T-helper 1 cell treated with Interleukin-12 subunit alpha and Interleukin-12 subunit beta and Interleukin-4 antibody, amounts not matched to agents 30 μg/mL and 1 μg/mL, for 36 hours (primary cell): ENCODE data around the gene HTRA1.

Experiments
- H3K27ac Mint-ChIP-seq: one replicate; pipeline ENCODE4 v1.8.0; 2021; ENCODE audit warnings: mild to moderate bottlenecking, mixed read lengths
- H3K27me3 Mint-ChIP-seq: one replicate; pipeline ENCODE4 v1.8.0; 2021; ENCODE audit warnings: low read depth, mixed read lengths
- H3K36me3 Mint-ChIP-seq: one replicate; pipeline ENCODE4 v1.8.0; 2021; ENCODE audit warnings: low read depth, mixed read lengths
- H3K4me1 Mint-ChIP-seq: one replicate; pipeline ENCODE4 v1.8.0; 2021; ENCODE audit warnings: low read depth, mixed read lengths
- H3K4me3 Mint-ChIP-seq: one replicate; pipeline ENCODE4 v1.8.0; 2021; ENCODE audit warnings: mild to moderate bottlenecking, moderate library complexity, mixed read lengths
- H3K9me3 Mint-ChIP-seq: one replicate; pipeline ENCODE4 v1.8.0; 2021; ENCODE audit warnings: mixed read lengths

The HTRA1 gene

GRCh38 chr10:122462533-122463465 lies 1.4 kb downstream of the HTRA1 start:
- Mint-ChIP-seq H3K27me3 (peaks cover 60% of the 10 kb centered on the region), H3K9me3 (no peaks in the 10 kb centered on the region), H3K36me3 (no peaks in the 10 kb centered on the region), H3K27ac (no peak overlapping the region), H3K4me3 (peak overlapping the region; percentile 65), H3K4me1 (peaks cover 6% of the 10 kb centered on the region)

- no peaks in the 10 kb centered on the region for H3K36me3 Mint-ChIP-seq
- H3K27ac Mint-ChIP-seq = no peak overlapping the region
- no peak overlapping the region for H3K4me3 Mint-ChIP-seq
- peaks cover 55% of the 10 kb centered on the region for H3K27me3 Mint-ChIP-seq
- peaks cover 6% of the 10 kb centered on the region for H3K4me1 Mint-ChIP-seq
- H3K9me3 Mint-ChIP-seq = no peaks in the 10 kb centered on the region
Measured at GRCh38 chr10:122463466-122464249, 2.3 kb downstream of the HTRA1 start.

GRCh38 chr10:122464250-122464510 lies 2.8 kb downstream of the HTRA1 start:
- peaks cover 50% of the 10 kb centered on the region for H3K27me3 Mint-ChIP-seq
- H3K4me3 Mint-ChIP-seq = no peak overlapping the region
- no peak overlapping the region for H3K27ac Mint-ChIP-seq
- no peaks in the 10 kb centered on the region for H3K9me3 Mint-ChIP-seq
- H3K36me3 Mint-ChIP-seq = no peaks in the 10 kb centered on the region
- peaks cover 6% of the 10 kb centered on the region for H3K4me1 Mint-ChIP-seq

- Mint-ChIP-seq H3K4me3 (no peak overlapping the region), H3K27me3 (peaks cover 46% of the 10 kb centered on the region), H3K4me1 (peaks cover 6% of the 10 kb centered on the region), H3K9me3 (no peaks in the 10 kb centered on the region), H3K36me3 (no peaks in the 10 kb centered on the region), H3K27ac (no peak overlapping the region)
Measured at GRCh38 chr10:122464586-122464985, 3.2 kb downstream of the HTRA1 start.

GRCh38 chr10:122465401-122466040 lies 4.2 kb downstream of the HTRA1 start:
- Mint-ChIP-seq H3K4me3 (no peak overlapping the region), H3K9me3 (no peaks in the 10 kb centered on the region), H3K36me3 (no peaks in the 10 kb centered on the region), H3K27ac (no peak overlapping the region), H3K4me1 (peaks cover 6% of the 10 kb centered on the region), H3K27me3 (peaks cover 37% of the 10 kb centered on the region)

- H3K4me1 Mint-ChIP-seq = peaks cover 6% of the 10 kb centered on the region
- H3K9me3 Mint-ChIP-seq = no peaks in the 10 kb centered on the region
- H3K36me3 Mint-ChIP-seq = no peaks in the 10 kb centered on the region
- no peak overlapping the region for H3K27ac Mint-ChIP-seq
- H3K4me3 Mint-ChIP-seq = no peak overlapping the region
- H3K27me3 Mint-ChIP-seq = peaks cover 34% of the 10 kb centered on the region
Measured at GRCh38 chr10:122466951-122467381, 5.6 kb downstream of the HTRA1 start.

- Mint-ChIP-seq H3K9me3 (no peaks in the 10 kb centered on the region), H3K27ac (no peak overlapping the region), H3K4me1 (peaks cover 2% of the 10 kb centered on the region), H3K36me3 (no peaks in the 10 kb centered on the region), H3K4me3 (no peak overlapping the region), H3K27me3 (peaks cover 28% of the 10 kb centered on the region)
Measured at GRCh38 chr10:122467701-122468100, 6.3 kb downstream of the HTRA1 start.

- H3K4me3 Mint-ChIP-seq = no peak overlapping the region
- H3K36me3 Mint-ChIP-seq = no peaks in the 10 kb centered on the region
- H3K27ac Mint-ChIP-seq = no peak overlapping the region
- H3K27me3 Mint-ChIP-seq = peaks cover 21% of the 10 kb centered on the region
- H3K9me3 Mint-ChIP-seq = no peaks in the 10 kb centered on the region
- no peaks in the 10 kb centered on the region for H3K4me1 Mint-ChIP-seq
Measured at GRCh38 chr10:122468307-122468925, 7.1 kb downstream of the HTRA1 start.

- Mint-ChIP-seq H3K27ac (no peak overlapping the region), H3K4me1 (no peaks in the 10 kb centered on the region), H3K36me3 (no peaks in the 10 kb centered on the region), H3K27me3 (peaks cover 16% of the 10 kb centered on the region), H3K4me3 (no peak overlapping the region), H3K9me3 (no peaks in the 10 kb centered on the region)
Measured at GRCh38 chr10:122468926-122469781, 7.8 kb downstream of the HTRA1 start.

GRCh38 chr10:122469848-122470247 lies 8.5 kb downstream of the HTRA1 start:
- Mint-ChIP-seq H3K4me1 (no peaks in the 10 kb centered on the region), H3K9me3 (no peaks in the 10 kb centered on the region), H3K27me3 (peaks cover 16% of the 10 kb centered on the region), H3K4me3 (no peak overlapping the region), H3K36me3 (no peaks in the 10 kb centered on the region), H3K27ac (no peak overlapping the region)

GRCh38 chr10:122471531-122472177 lies 10.3 kb downstream of the HTRA1 start:
- no peaks in the 10 kb centered on the region for H3K36me3 Mint-ChIP-seq
- no peak overlapping the region for H3K27ac Mint-ChIP-seq
- H3K9me3 Mint-ChIP-seq = no peaks in the 10 kb centered on the region
- H3K4me3 Mint-ChIP-seq = no peak overlapping the region
- H3K27me3 Mint-ChIP-seq = peaks cover 11% of the 10 kb centered on the region
- H3K4me1 Mint-ChIP-seq = no peaks in the 10 kb centered on the region

- Mint-ChIP-seq H3K36me3 (no peaks in the 10 kb centered on the region), H3K27ac (no peak overlapping the region), H3K4me3 (no peak overlapping the region)
Measured at GRCh38 chr10:122473116-122473515, 11.8 kb downstream of the HTRA1 start.

GRCh38 chr10:122474131-122474818 lies 12.9 kb downstream of the HTRA1 start:
- Mint-ChIP-seq H3K9me3 (no peaks in the 10 kb centered on the region), H3K27me3 (peaks cover 11% of the 10 kb centered on the region), H3K36me3 (no peaks in the 10 kb centered on the region), H3K4me3 (no peak overlapping the region), H3K27ac (no peak overlapping the region), H3K4me1 (no peaks in the 10 kb centered on the region)

More at GRCh38 chr10:122473116-122473515, 11.8 kb downstream of the HTRA1 start:
- Mint-ChIP-seq H3K27me3 (peaks cover 11% of the 10 kb centered on the region), H3K4me1 (no peaks in the 10 kb centered on the region), H3K9me3 (no peaks in the 10 kb centered on the region)
